ENCODE results near the gene IGFBP2. TPM values are rescaled to one million over a fixed set of nuclear protein-coding genes. Genes with fewer than 3 reads are reported as not detected.

IGFBP2 gene
- total and polyA plus RNA-seq, 2 of the 8 experiments (the other 6 are each of a cell fraction or from before 2014, with no cell fraction given) = 326 to 782 TPM

- TF ChIP-seq JUN (IDR thresholded peaks at IDR 0.05; ENCODE audit: low read depth, low read length) (no peak), CHD2 (IDR thresholded peaks at IDR 0.05; ENCODE audit: low read length) (no peak)
Observed at GRCh38 chr2:216632952-216633615, at the start of gene IGFBP2 (continued).

Measured in H1 (cell line).